Activated CD4-positive, alpha-beta T cell treated with anti-CD3 and anti-CD28 coated beads for 4 hours (primary cell): ENCODE data around the gene NEUROD2.

Experiments
- DNase-seq, 2 donors: peaks; one replicate each; pipeline ENCODE4 v3.0.0-alpha.2; 2020

NEUROD2 gene

GRCh38 chr17:39634384-39634871 is 26.7 kb upstream of the NEUROD2 start:
- DNase-seq, result no peak

GRCh38 chr17:39633570-39634183 is 26.0 kb upstream of the NEUROD2 start:
- no peak for DNase-seq

- no peak for DNase-seq
These were observed 24.6 kb upstream of the NEUROD2 start for GRCh38 chr17:39632153-39632941.

GRCh38 chr17:39631403-39631802 is 23.7 kb upstream of the NEUROD2 start:
- DNase-seq, result no peak

- DNase-seq, result no peak
These were observed 22.2 kb upstream of the NEUROD2 start for GRCh38 chr17:39629898-39630297.

GRCh38 chr17:39629494-39629880 is 21.8 kb upstream of the NEUROD2 start:
- no peak for DNase-seq

- DNase-seq, result no peak
These were observed 21.2 kb upstream of the NEUROD2 start for GRCh38 chr17:39628655-39629493.

- DNase-seq, result no peak
These were observed 20.2 kb upstream of the NEUROD2 start for GRCh38 chr17:39627712-39628516.

GRCh38 chr17:39627047-39627711 is 19.5 kb upstream of the NEUROD2 start:
- DNase-seq, result no peak

- DNase-seq, result peak; percentile 36 to 40
These were observed 18.7 kb upstream of the NEUROD2 start, which contains the start of gene PPP1R1B for GRCh38 chr17:39626171-39627046. PPP1R1B (plus strand) TSS chr17:39626952; CDS start chr17:39627393, 441 bp downstream.

- DNase-seq, result no peak
These were observed 17.6 kb upstream of the NEUROD2 start for GRCh38 chr17:39625198-39625785.

- no peak for DNase-seq
These were observed 16.6 kb upstream of the NEUROD2 start for GRCh38 chr17:39624313-39624712.

- peak; percentile 76 to 88 for DNase-seq
These were observed 15.7 kb upstream of the NEUROD2 start for GRCh38 chr17:39623356-39623950.

GRCh38 chr17:39622380-39623006 is 14.8 kb upstream of the NEUROD2 start:
- DNase-seq, result peak in 1 of 2 donors; percentile 34

- peak; percentile 81 to 86 for DNase-seq
These were observed 14.0 kb upstream of the NEUROD2 start for GRCh38 chr17:39621523-39622379.

- DNase-seq, result no peak
These were observed 12.0 kb upstream of the NEUROD2 start for GRCh38 chr17:39619786-39620101.

- DNase-seq, result no peak
These were observed 11.5 kb upstream of the NEUROD2 start for GRCh38 chr17:39618956-39619785.
